Upper lobe of left lung (tissue), 4 donors: Measurements from ENCODE around the gene DGKK.

ENCODE experiments used
- POLR2A ChIP-seq, 4 donors: fragments of 450-650 bp; IDR thresholded peaks; one replicate each; pipeline ENCODE4 v1.5.1; 2016 to 2017; ENCODE audit warnings: antibody characterized with exemption in 4 of 4, mild to moderate bottlenecking in 2 of 4
- POLR2AphosphoS5 ChIP-seq, 2 donors: sonication (generic); formaldehyde crosslinking; IDR thresholded peaks; one replicate each; pipeline ENCODE4 v1.5.1; 2017; ENCODE audit warnings: antibody characterized with exemption in 2 of 2
- TF ChIP-seq, protein P1 (sequence below), 6 experiments: fragments of 450-650 bp in 4 of 6; fragments of 200-600 bp in 2 of 6; sonication (generic) in 2 of 6; IDR thresholded peaks; one replicate each; pipeline ENCODE4 v1.5.1; 2016 to 2019; ENCODE audit warnings: antibody characterized with exemption in 6 of 6

DNA sequence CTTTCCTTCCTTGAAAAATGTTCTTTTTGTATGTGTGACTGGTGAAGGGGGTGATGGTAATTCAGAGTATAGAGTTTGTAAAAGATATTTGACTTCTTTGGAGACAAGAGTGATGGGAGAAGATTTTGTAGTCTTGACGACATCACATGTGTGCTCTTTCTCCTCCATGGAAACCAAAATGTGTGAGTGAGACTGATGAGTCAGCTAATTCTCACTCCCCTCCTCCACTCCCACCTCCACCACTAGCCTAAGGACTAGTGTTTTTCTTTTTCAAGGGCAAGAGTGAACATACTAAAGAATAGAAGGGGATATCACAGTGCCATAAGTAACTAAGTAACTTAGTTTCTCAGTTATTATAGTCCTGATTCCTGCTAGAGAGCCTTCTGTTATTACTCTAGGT lies 14.0 kb upstream of the DGKK start:
- TF ChIP-seq, protein P1, sequence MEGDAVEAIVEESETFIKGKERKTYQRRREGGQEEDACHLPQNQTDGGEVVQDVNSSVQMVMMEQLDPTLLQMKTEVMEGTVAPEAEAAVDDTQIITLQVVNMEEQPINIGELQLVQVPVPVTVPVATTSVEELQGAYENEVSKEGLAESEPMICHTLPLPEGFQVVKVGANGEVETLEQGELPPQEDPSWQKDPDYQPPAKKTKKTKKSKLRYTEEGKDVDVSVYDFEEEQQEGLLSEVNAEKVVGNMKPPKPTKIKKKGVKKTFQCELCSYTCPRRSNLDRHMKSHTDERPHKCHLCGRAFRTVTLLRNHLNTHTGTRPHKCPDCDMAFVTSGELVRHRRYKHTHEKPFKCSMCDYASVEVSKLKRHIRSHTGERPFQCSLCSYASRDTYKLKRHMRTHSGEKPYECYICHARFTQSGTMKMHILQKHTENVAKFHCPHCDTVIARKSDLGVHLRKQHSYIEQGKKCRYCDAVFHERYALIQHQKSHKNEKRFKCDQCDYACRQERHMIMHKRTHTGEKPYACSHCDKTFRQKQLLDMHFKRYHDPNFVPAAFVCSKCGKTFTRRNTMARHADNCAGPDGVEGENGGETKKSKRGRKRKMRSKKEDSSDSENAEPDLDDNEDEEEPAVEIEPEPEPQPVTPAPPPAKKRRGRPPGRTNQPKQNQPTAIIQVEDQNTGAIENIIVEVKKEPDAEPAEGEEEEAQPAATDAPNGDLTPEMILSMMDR (IDR thresholded peaks at IDR 0.05), result no peak
- TF ChIP-seq POLR2AphosphoS5 (IDR thresholded peaks at IDR 0.05) (no peak), POLR2A (IDR thresholded peaks at IDR 0.05) (no peak)
